Activated T-cell treated with anti-CD3 and anti-CD28 coated beads, Interleukin-2, amount 50 U/mL, for 48 hours (primary cell): Measurements from ENCODE around the gene OTUB2.

Source experiments
- DNase-seq, 2 experiments: peaks; one replicate each; pipeline ENCODE4 v3.0.0-alpha.2; 2020

Gene OTUB2

GRCh38 chr14:94026173-94026888 lies at the start of gene OTUB2:
TSS of gene OTUB2 (plus strand) at chr14:94026340. CDS start at chr14:94026538, 198 bp downstream.
- peak; percentile 99 to 100 for DNase-seq

- DNase-seq, result peak; percentile 63 to 64
Observed at GRCh38 chr14:93976477-93977057, 49.6 kb upstream of the OTUB2 start, which contains the start of gene ASB2. TSS of gene ASB2 (minus strand) at chr14:93976570. CDS start at chr14:93964539, 12,031 bp downstream.

GRCh38 chr14:93977171-93977570 lies 49.0 kb upstream of the OTUB2 start:
- DNase-seq, result peak in 1 of 2 experiments; percentile 33

- DNase-seq, result peak; percentile 79 to 83
Observed at GRCh38 chr14:93977790-93978581, 48.2 kb upstream of the OTUB2 start.

GRCh38 chr14:93978735-93979134 lies 47.4 kb upstream of the OTUB2 start:
- peak; percentile 62 to 64 for DNase-seq

GRCh38 chr14:93980456-93981201 lies 45.5 kb upstream of the OTUB2 start:
- DNase-seq, result no peak

- DNase-seq, result no peak
Observed at GRCh38 chr14:93981316-93982229, 44.6 kb upstream of the OTUB2 start.

- no peak for DNase-seq
Observed at GRCh38 chr14:93982230-93983007, 43.7 kb upstream of the OTUB2 start.

- no peak for DNase-seq
Observed at GRCh38 chr14:93984070-93984469, 42.1 kb upstream of the OTUB2 start.

- no peak for DNase-seq
Observed at GRCh38 chr14:93984987-93985410, 41.1 kb upstream of the OTUB2 start.

GRCh38 chr14:93986955-93987354 lies 39.2 kb upstream of the OTUB2 start:
- no peak for DNase-seq

- no peak for DNase-seq
Observed at GRCh38 chr14:93987376-93987775, 38.8 kb upstream of the OTUB2 start.

- no peak for DNase-seq
Observed at GRCh38 chr14:93987815-93988476, 38.2 kb upstream of the OTUB2 start.

- DNase-seq, result no peak
Observed at GRCh38 chr14:93989939-93990338, 36.2 kb upstream of the OTUB2 start.

GRCh38 chr14:93991212-93991611 lies 34.9 kb upstream of the OTUB2 start:
- no peak for DNase-seq

- no peak for DNase-seq
Observed at GRCh38 chr14:93991649-93992048, 34.5 kb upstream of the OTUB2 start.

GRCh38 chr14:93993382-93993781 lies 32.8 kb upstream of the OTUB2 start:
- DNase-seq, result no peak

GRCh38 chr14:93994919-93995682 lies 31.0 kb upstream of the OTUB2 start:
- DNase-seq, result peak; percentile 78 to 84

- no peak for DNase-seq
Observed at GRCh38 chr14:93996130-93996695, 29.9 kb upstream of the OTUB2 start.
